Jurkat, Clone E6-1 (cell line): Measurements from ENCODE around the gene USP31.
"Not testable (repeated sequence)": the region's sequence is repeated elsewhere in the genome, so short reads cannot be mapped to it uniquely, and the experiment has no call there.

ENCODE experiments used
- DNase-seq: peaks from one replicate; pipeline ENCODE4 v3.0.0-alpha.2; 2011; ENCODE audit warnings: low read depth, low spot score
- H3K4me3 ChIP-seq: 2 replicates; pipeline ENCODE4 v1.5.1; 2011; ENCODE audit warnings: mild to moderate bottlenecking, low read length, control low read depth, moderate library complexity

Gene USP31

DNA sequence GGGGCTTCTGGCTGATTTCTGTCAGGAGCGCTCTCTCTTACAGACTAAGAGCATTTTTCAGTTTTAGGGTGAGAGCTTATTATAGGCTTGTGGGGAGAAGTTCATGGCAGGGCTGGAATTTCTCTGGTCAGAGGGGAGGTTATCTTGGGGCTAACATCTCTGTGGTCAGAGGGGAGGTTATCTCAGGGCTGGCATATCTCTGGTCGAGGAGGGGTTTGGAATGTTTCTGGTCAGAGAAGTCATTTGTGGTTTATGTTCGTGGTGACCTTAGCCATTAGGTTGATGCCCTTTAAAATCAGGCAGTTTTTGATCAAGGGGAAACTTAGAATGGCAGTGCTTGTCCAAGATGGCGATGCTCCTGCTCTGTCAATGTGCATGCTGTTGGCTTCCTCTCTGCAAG lies 10.8 kb upstream of the USP31 start:
- no peak for DNase-seq
- H3K4me3 ChIP-seq = no peak overlapping the region

DNA sequence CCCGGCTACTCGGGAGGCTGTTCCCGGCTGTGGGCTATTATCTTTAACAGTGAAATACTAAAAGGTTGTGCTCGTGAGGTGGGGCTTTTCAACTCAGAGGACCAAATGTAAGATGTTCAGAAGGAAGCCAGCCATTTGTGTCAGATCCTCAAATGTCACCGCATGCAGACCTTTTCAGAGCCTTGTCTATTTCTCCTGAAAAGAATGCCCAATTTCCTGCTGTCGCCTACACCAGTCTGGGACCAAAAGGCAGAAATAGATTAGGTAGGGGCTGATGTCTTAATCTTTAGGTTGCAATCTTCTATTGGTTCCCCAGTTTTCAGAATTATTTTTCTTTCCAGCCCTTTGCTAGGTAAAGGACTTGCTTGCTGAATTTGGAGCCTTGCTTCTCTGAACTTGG lies 8.9 kb upstream of the USP31 start:
- DNase-seq = no peak
- no peak overlapping the region for H3K4me3 ChIP-seq

DNA sequence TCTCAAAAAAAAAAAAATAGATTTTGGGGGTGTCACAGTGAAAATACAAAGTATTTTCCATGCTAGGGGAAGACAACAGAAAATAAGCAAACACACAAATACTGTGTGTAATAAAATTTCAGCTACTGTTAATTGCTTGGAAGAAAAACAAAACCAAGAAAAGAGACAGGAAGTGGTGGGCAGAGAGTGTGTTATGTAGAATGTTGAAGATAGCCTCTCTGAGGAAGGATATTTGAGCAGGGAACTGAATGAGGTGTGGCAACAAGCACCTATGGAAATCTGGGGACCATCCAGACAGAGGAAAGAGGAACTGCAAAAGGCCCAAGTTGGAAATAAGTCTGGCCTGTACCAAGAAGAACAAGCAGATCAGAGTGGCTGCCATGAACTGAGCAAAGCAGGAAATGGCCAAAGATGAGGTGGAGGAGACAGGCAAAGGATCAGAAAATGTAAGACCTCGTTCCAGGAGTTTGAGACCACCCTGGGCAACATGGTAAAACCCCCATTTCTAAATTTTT lies 7.8 kb upstream of the USP31 start:
- H3K4me3 ChIP-seq = no peak overlapping the region
- DNase-seq = no peak

DNA sequence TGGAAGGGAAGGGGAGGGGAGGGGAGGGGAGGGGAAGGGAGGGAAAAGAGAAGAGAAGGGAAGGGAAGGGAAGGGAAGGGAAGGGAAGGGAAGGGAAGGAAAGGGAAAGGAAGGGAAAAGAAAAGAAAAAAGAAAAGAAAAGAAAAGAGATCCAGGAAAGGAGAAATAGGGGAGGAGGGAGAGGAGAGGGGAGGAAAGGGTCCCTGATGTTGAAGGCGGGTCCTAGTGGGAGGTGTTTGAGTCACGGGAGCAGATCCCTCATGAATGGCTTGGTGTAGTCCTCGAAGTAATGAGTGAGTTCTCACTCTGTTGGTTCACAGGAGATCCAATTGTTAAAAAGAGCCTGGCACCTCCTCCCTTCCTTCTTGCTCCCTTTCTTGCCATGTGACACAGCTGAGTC lies 6.9 kb upstream of the USP31 start:
- no peak overlapping the region for H3K4me3 ChIP-seq
- DNase-seq = no peak

DNA sequence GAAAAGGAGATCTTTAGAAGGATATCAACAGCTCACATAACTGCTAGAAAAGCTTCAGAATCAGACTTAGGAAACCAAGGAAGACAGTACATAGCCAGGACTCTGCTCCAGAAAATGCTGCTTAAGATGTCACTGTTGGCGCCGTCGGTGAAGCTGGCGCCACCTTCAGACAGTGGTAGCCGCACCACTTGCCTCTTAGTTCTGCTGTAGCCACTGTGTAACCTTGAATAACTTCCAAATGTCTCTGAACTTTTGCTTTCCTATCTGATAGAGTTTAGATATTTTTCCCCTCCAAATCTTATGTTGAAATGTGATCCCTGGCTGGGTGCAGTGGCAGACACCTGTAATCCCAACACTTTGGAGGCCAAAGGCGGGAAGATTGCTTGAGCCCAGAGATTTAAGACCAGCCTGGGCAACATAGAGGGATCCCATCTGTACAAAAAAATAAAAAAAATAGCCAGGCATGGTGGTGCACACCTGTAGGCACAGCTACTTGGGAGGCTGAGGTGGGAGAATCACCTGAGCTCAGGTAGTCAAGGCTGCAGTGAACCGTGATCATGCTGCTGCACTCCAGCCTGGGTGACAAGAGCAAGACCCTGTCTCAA lies 6.3 kb upstream of the USP31 start:
- DNase-seq = no peak

DNA sequence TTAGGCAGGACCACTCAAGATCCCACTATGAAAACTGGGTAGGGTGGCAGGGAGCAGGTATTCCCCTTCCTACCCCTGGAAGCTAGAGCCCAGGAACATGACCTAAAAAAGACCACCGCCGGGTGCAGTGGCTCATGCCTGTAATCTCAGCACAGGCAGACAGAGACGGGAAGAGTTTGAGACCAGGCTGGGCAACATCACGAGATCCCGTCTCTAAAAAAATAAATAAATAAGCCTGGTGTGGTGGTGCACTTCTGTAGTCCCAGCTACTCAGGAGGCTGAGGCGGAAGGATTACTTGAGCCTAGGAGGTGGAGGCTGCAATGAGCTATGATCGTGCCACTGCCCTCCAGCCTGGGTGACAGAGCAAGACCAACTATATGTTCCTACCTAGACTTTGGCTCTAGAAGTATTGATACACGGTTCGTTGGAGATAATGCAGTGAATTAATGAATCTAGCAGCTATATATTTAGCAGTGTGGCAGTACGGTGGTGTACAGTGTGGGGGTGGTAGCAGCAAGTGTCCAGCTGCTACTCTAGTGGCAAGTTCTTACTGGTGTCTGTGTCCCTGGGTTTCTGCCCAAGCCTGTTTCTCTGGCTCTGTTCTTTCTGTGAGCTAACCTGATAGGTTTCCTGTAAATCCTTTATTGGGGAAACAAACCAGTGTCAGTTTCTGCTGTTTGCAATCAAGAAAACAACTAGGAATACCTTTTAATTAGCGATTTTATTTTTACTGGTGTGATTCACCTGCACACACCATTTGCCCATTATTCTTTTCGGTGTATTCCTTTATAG lies 3.3 kb upstream of the USP31 start:
- H3K4me3 ChIP-seq = no peak overlapping the region
- no peak for DNase-seq

More for the DNA sequence above, 6.3 kb upstream of the USP31 start:
- H3K4me3 ChIP-seq = no peak overlapping the region

DNA sequence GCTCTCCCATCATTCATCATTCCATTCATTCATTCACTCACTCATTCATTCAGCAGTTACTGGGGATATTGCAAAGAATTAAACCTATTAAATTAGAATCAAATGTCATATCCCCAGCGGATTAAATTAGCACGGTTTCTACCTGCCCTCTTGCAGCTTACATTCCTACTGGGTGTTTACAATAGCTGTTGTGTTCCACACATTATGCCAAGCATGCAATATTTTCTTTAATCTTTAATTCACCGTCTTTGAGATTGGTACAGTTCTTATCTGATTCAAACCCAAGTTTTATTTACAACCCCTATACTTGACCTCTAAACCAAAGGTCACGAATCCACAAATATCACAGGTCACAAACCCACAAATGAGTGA lies 727 bp upstream of the USP31 start:
- H3K4me3 ChIP-seq = peak overlapping the region; percentile 83
- no peak for DNase-seq

DNA sequence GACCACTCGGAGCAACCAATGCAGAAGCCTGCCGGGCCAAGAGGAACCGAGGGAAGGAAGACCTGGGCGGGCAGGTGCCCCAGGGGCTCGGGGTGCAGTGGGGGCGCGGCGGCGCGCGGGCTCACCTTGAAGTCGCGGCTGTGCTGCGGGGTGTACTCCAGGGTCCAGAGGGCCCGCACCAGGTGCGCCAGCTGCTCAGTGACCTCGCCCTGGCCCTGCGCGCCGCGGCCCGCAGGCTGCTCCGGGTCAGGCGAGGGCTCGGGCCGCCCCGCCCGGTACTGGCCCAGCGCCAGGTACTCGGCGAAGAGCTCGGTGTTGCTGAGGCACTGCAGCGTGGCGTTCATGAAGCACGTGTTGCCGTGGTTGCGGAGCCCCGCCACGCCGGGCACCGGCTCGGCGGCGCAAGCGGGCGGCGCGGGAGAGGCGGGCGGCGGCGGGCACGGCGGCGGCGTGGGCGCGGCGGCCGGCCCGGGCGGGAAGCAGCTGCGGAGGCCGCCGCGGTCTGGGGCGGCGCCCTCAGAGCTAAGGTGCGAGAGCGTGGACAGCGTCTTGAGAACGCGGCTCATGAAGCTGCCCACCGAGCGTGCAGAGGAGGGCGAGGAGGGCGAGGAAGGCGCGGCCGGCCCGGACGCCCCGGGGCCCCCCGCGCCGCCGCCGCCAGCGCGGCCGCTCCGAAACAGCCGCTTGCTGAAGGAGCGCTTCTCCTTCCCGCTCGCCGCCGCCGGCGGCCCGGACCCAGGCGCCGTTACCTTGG lies 562 bp downstream of the USP31 start:
- DNase-seq = no peak
- peak overlapping the region; percentile 50 for H3K4me3 ChIP-seq

DNA sequence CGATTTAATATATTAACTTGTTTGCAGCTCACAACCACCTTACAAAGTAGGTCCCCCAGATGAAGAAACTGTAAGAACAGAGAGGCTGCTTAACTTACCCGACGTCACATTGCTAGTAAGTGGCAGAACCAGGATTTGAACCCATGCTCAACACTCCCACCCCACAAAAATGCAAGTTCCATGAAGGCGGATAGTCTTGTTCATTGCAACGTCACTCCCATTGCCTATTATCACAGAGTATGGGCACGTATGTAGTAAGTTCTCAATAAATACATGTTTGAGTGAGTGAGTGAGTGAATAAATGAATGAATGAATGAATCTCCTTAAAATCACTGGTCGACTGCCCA lies 1.1 kb downstream of the USP31 start:
- no peak for DNase-seq

DNA sequence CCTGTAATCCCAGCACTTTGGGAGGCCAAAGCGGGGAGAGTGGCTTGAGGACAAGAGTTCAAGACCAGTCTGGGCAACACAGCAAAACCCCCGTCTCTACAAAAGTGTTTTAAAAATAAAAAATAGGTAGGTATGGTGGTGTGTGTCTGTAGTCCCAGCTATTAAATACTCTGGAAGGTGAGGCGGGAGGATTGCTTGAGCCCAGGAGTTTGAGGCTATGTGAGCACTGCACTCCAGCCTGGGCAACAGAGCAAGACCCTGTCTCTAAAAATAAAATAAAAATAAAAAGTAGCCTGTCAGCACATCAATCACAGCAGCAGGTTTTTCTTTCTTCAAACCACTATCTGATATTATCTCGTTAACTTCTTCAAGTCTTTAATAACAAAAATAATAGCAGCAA lies 1.6 kb downstream of the USP31 start:
- no peak overlapping the region for H3K4me3 ChIP-seq
- DNase-seq = no peak

More for the DNA sequence above, 1.1 kb downstream of the USP31 start:
- peak overlapping the region; percentile 50 for H3K4me3 ChIP-seq

DNA sequence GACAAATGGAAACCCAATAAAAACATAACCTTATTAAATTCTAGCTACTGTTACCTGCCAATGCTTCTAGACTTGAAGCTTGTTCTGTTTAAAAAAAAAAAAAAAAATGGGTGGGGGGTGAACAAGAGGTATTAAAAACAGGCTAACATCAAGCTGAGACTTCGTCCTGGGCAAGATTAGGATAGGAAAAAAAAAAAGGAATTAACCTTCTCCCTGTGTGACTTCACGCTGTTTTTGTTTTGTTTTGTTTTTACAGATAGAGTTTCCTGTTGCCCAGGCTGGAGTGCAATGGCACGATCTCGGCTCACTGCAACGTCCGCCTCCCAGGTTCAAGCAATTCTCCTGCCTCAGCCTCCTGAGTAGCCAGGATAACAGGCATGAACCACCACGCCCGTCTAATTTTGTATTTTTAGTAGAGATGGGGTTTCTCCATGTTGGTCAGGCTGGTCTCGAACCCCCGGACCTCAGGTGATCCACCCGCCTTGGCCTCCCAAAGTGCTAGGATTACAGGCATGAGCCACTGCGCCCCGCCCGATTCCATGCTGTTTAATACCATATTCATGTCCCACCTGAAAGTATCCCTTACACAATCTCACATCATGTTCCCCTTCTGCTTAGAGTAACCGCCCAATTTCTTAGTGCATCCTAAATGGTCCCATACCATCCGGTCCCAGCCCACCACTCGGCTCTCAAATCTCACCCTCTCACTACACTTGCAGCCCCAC lies 2.2 kb downstream of the USP31 start:
- no peak for DNase-seq

DNA sequence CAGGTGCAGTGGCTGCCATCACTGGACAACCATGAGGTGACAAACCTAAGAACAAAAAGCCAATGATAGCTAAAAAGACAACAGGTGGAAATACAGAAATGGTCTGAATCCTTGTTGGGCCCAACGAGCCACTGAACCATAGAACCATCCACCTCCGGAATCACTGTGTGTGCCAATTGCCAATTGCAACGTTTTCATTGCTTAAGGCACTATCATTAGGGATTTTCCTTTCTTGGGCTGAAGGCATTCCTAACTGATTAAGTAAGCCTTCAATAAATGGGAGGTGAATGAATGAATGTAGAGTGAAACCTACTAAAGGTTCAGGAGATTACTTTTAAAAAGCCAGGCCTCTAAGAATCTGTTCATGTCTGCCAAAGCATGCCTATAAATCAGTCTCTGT lies 3.6 kb downstream of the USP31 start:
- H3K4me3 ChIP-seq = no peak overlapping the region
- DNase-seq = no peak

More for the DNA sequence above, 2.2 kb downstream of the USP31 start:
- no peak overlapping the region for H3K4me3 ChIP-seq

DNA sequence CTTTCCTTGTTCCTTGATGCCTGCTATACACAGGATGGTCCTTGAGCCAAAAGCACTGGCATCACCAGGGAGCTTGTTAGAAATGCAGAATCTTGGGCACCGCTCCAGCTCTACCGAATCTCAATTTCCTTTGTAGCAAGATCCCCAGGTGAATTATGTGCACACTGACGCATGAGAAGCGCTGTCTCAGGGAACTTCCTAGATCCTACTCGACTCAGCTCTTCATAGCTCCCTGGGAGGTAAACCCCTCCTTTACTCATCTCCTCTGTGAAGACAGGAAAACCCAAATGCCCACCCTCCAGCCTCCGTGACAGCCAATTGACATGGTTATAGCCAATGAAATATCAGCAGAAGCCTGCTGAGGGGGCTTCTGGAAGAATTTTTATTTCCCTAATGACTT lies 4.1 kb downstream of the USP31 start:
- no peak for DNase-seq
- no peak overlapping the region for H3K4me3 ChIP-seq

DNA sequence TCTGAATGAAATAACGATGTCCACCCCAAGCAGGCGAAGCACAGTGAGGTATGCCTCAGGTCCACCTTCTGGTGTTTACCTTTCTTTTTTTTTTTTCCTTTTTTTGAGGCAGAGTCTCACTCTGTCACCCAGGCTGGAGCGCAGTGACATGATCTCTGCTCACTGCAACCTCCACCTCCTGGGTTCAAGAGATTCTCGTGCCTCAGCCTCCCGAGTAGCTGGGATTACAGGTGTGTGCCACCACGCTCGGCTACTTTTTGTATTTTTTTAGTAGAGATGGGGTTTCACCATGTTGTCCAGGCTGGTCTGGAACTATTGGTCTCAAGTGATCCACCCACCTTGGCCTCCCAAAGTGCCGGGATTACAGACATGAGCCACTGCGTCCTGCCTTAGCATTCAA lies 4.9 kb downstream of the USP31 start:
- not testable (repeated sequence) for H3K4me3 ChIP-seq, DNase-seq

DNA sequence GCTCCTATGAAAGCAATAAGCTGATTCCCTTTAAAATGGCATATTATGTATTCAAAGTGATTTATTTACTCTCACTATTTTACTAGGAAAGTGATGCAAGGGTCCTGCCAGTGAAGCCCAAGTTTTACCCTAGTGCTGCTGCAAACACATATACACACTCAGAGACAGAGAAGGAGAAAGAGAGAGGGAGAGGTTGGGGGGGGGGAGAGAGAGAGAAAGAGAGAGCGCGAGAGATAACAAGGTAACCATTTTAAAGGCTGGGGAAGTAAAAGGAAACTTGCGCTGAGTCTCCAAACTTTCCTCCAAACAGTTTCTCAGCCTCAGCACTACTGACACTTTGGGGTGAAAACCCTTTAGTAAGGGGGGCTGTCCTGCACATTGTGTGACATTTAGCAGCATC lies 5.9 kb downstream of the USP31 start:
- DNase-seq = no peak
- H3K4me3 ChIP-seq = no peak overlapping the region

DNA sequence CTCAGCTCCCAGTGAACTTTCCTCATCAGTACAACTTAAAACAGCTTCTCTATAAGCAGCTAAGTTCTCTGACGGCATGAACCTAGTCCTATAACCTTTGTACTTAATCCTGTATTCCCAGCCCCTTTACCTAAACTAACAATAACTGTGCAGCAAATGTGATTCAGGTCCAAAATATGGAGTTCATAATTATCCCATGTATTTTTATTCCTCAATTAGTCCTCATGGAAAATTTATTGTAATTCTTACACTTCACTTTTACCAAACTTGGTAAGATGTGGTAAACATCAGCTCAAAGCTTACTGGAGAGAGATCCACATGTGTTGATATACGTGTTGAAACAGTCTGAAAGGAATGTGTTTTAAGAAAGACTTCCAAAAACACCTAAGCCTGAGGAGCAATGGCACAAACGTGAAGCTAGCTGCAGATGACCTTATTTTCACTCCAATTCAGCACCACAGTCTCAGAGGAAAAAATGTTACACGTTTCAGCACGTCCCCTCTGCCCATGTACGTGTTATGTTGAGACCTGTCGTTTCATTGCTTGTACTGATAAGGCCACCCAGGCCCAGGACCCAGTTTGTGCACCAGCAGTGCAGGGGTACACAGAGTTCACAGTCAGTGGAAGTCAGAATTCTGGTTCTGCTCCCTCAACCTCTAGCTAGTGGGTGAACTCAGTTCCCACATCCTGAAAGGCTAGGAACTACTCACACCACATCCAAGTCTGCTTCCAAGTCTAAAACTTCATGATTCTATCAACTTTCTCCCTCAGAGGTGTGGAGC lies 7.1 kb downstream of the USP31 start:
- H3K4me3 ChIP-seq = no peak overlapping the region
- DNase-seq = no peak

DNA sequence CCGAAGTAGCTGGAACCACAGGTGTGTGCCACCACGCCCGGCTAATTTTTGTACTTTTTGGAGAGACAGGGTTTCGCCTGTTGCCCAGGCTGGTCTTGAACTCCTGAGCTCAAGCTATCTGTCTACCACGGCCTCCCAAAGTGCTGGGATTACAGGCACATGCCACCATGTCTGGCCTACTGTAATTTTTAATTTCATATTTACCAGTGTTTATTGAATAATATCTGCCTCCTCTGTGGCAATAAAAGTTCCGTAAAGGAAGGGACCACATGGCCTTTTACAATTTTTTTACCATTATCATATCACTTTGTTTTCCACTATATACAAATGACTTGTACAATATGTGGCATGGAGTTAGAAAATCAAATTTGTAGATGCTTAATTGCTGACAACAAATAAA lies 7.8 kb downstream of the USP31 start:
- DNase-seq = no peak
- no peak overlapping the region for H3K4me3 ChIP-seq

DNA sequence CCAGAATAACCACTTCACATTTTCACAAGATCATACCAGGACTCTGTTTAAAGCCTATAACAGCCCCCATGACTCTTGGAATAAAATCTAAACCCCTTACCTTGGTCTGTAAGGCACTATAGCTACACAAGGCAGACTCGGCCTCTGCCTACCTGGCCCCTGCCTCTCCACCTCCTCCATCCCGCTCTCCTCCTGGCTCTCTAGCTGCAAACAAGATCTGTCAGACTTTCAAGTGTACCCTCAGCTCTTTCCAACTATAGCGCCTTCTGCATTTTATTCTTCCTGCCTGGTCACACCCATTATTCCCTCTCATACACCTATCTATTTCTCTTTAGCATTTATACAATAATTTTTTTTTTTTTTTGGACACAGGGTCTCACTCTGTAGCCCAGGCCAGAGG lies 8.2 kb downstream of the USP31 start:
- H3K4me3 ChIP-seq = no peak overlapping the region
- DNase-seq = no peak

DNA sequence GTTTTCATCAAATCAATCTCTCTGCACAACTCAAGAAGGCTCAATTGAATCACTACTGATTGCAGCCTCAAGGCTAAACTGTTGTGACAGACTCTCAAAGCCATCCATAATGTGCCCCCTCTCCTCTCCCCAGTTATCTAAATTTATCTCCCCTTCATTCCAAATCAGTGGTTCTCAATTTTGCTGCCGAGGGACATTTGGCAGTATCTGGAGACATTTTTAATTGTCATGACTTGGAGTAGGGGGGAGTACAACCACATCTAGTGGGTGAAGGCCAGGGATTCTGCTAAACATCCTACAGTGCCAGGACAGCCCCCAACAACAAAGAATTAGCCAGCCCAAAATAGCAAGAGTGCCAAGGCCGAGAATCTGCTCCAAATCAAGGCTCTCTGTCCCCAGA lies 9.1 kb downstream of the USP31 start:
- no peak for DNase-seq
- no peak overlapping the region for H3K4me3 ChIP-seq
